K562 (cell line): ENCODE results near the gene RMND5B. TPM values are rescaled to one million over a fixed set of nuclear protein-coding genes. Genes with fewer than 3 reads are reported as not detected.
"Not testable (repeated sequence)": the region's sequence is repeated elsewhere in the genome, so short reads cannot be mapped to it uniquely, and the experiment has no call there.

ENCODE experiments used
- ATF1 ChIP-seq, 2 experiments: fragments of 450-650 bp in 1 of 2; IDR thresholded peaks; 2 replicates each; pipeline ENCODE4 v1.6.1; 2016; ENCODE audit warnings: missing compliant biosample characterization in 1 of 2, missing genetic modification characterization in 1 of 2
- ATF7 ChIP-seq: fragments of 450-650 bp; IDR thresholded peaks from 2 replicates; pipeline ENCODE4 v1.7.1; 2014; ENCODE audit warnings: mild to moderate bottlenecking, moderate library complexity
- ELF4 ChIP-seq: fragments of 450-650 bp; formaldehyde crosslinking; IDR thresholded peaks from 2 replicates; pipeline ENCODE4 v1.4.0; 2022; ENCODE audit warnings: missing genetic modification characterization
- EP400 ChIP-seq: fragments of 450-650 bp; IDR thresholded peaks from 2 replicates; pipeline ENCODE4 v1.6.1; 2017; ENCODE audit warnings: antibody characterized with exemption, mild to moderate bottlenecking, moderate library complexity
- ESRRA ChIP-seq: fragments of 450-650 bp; IDR thresholded peaks from 2 replicates; pipeline ENCODE4 v1.6.1; 2014; ENCODE audit warnings: low read depth, mild to moderate bottlenecking, moderate library complexity, borderline replicate concordance
- FOXA3 ChIP-seq, 2 experiments: fragments of 450-650 bp in 1 of 2; sonication (generic) in 1 of 2; formaldehyde crosslinking; IDR thresholded peaks in 1 of 2; conservative IDR thresholded peaks in 1 of 2; 2 replicates each; pipeline versions ENCODE4 v1.4.0 to v1.8.0; 2020 to 2022; ENCODE audit warnings: mild to moderate bottlenecking in 2 of 2, missing genetic modification reagents in 1 of 2
- GABPA ChIP-seq: fragments of 200-800 bp; sonication (Bioruptor generic); conservative IDR thresholded peaks from 2 replicates; pipeline ENCODE4 v1.6.1; 2016; ENCODE audit warnings: low read depth, missing genetic modification characterization, missing compliant biosample characterization
- GATAD2A ChIP-seq: fragments of 450-650 bp; IDR thresholded peaks from 2 replicates; pipeline ENCODE4 v1.6.1; 2017
- IRF9 ChIP-seq: fragments of 450-650 bp; IDR thresholded peaks from 2 replicates; pipeline ENCODE4 v1.6.1; 2016; ENCODE audit warnings: missing biosample characterization, missing genetic modification characterization
- KLF1 ChIP-seq: fragments of 450-650 bp; IDR thresholded peaks from 2 replicates; pipeline ENCODE4 v1.6.1; 2016; ENCODE audit warnings: missing genetic modification characterization, missing compliant biosample characterization
- MBD2 ChIP-seq: sonication (generic); IDR thresholded peaks from 2 replicates; pipeline ENCODE4 v1.6.1; 2016; ENCODE audit warnings: low read depth, borderline replicate concordance
- MEIS2 ChIP-seq: fragments of 450-650 bp; IDR thresholded peaks from 2 replicates; pipeline ENCODE4 v1.6.1; 2014; ENCODE audit warnings: mild to moderate bottlenecking; ENCODE audit not compliant: partially characterized antibody
- MTA2 ChIP-seq: fragments of 450-650 bp; IDR thresholded peaks from 2 replicates; pipeline ENCODE4 v1.6.1; 2016; ENCODE audit warnings: low read depth
- NBN ChIP-seq: fragments of 450-650 bp; IDR thresholded peaks from 2 replicates; pipeline ENCODE4 v1.6.1; 2016; ENCODE audit warnings: low read depth, mild to moderate bottlenecking
- NCOR1 ChIP-seq: fragments of 450-650 bp; IDR thresholded peaks from 2 replicates; pipeline ENCODE4 v1.6.1; 2016; ENCODE audit warnings: mild to moderate bottlenecking, moderate library complexity
- NFIC ChIP-seq: fragments of 450-650 bp; IDR thresholded peaks from 2 replicates; pipeline ENCODE4 v1.6.1; 2017; ENCODE audit warnings: mild to moderate bottlenecking, inconsistent platforms
- PHB ChIP-seq: fragments of 250-450 bp; sonication (Bioruptor Pico); IDR thresholded peaks from 2 replicates; pipeline ENCODE4 v1.5.0; 2021
- RAD21 ChIP-seq, 2 experiments: fragments of 250-450 bp in 1 of 2; fragments of 450-650 bp in 1 of 2; sonication (Bioruptor Pico) in 1 of 2; formaldehyde crosslinking in 1 of 2; IDR thresholded peaks in 1 of 2; conservative IDR thresholded peaks in 1 of 2; 2 replicates each; pipeline versions ENCODE4 v1.4.0 to v1.8.0; 2020 to 2022; ENCODE audit warnings: mild to moderate bottlenecking in 2 of 2, moderate library complexity in 1 of 2
- RBFOX2 ChIP-seq: fragments of 200-400 bp; formaldehyde crosslinking; IDR thresholded peaks from 2 replicates; pipeline ENCODE4 v1.6.1; 2017; ENCODE audit warnings: low read depth, mild to moderate bottlenecking, low read length, moderate library complexity
- RCOR1 ChIP-seq, 2 experiments: IDR thresholded peaks; 2 replicates each; pipeline ENCODE4 v1.6.1; 2012; ENCODE audit warnings: low read depth in 2 of 2, low read length in 2 of 2, borderline replicate concordance in 1 of 2, improper control_type of control experiment in 1 of 2
- RNF2 ChIP-seq: sonication (generic); IDR thresholded peaks from 2 replicates; pipeline ENCODE4 v1.6.1; 2016
- SMAD4 ChIP-seq: fragments of 250-450 bp; sonication (Bioruptor Pico); conservative IDR thresholded peaks from 2 replicates; pipeline ENCODE4 v1.8.0; 2021; ENCODE audit warnings: inconsistent platforms, mild to moderate bottlenecking, moderate library complexity
- SMARCA4 ChIP-seq: fragments of 450-650 bp; IDR thresholded peaks from 2 replicates; pipeline ENCODE4 v1.6.1; 2016
- SMARCA5 ChIP-seq: fragments of 450-650 bp; IDR thresholded peaks from 2 replicates; pipeline ENCODE4 v1.6.1; 2016
- SPI1 ChIP-seq: IDR thresholded peaks from 2 replicates; pipeline ENCODE4 v1.6.1; 2011; ENCODE audit warnings: low read depth, low read length, control low read depth, borderline replicate concordance
- TRIM24 ChIP-seq, 2 experiments: fragments of 450-650 bp; IDR thresholded peaks; 2 replicates each; pipeline ENCODE4 v1.6.1; 2016
- UBTF ChIP-seq, 2 experiments: IDR thresholded peaks; 2 replicates each; pipeline ENCODE4 v1.6.1; 2012; ENCODE audit warnings: improper control_type of control experiment in 2 of 2, low read depth in 2 of 2, low read length in 2 of 2, borderline replicate concordance in 1 of 2
- ZC3H8 ChIP-seq: fragments of 450-650 bp; IDR thresholded peaks from 2 replicates; pipeline ENCODE4 v1.6.1; 2017
- polyA plus RNA-seq, 8 experiments: library from polyadenylated mRNA; depleted of rRNA in 4 of 8; stranded (reverse) in 5 of 8; unstranded in 3 of 8; fragments of >200 nt; fragmentation: Nextera tagmentation in 2 of 8; fragmentation: Illumina TruSeq in 1 of 8; extraction: Ambion mirVana in 2 of 8; extraction: Trizol in 1 of 8; gene quantifications; 2 replicates each; pipeline versions ENCODE4 v1.2.1 to v1.2.3, GENCODE V29; 2011 to 2014; ENCODE audit warnings: inconsistent platforms in 1 of 8, missing spikeins in 1 of 8
- total RNA-seq, 7 experiments: library from RNA; depleted of rRNA in 6 of 7; stranded (reverse); fragments of >200 nt in 6 of 7; fragmentation: Illumina TruSeq in 2 of 7; extraction: Trizol in 2 of 7; gene quantifications; 2 replicates each; pipeline versions ENCODE4 v1.2.1 to v1.2.3, GENCODE V29; 2011 to 2021; ENCODE audit warnings: low replicate concordance in 1 of 7

The RMND5B gene
- total and polyA plus RNA-seq, 9 of the 15 experiments (the other 6 are each of a cell fraction or from before 2014, with no cell fraction given) = 2.6 to 57.0 (median 28.3) TPM

DNA sequence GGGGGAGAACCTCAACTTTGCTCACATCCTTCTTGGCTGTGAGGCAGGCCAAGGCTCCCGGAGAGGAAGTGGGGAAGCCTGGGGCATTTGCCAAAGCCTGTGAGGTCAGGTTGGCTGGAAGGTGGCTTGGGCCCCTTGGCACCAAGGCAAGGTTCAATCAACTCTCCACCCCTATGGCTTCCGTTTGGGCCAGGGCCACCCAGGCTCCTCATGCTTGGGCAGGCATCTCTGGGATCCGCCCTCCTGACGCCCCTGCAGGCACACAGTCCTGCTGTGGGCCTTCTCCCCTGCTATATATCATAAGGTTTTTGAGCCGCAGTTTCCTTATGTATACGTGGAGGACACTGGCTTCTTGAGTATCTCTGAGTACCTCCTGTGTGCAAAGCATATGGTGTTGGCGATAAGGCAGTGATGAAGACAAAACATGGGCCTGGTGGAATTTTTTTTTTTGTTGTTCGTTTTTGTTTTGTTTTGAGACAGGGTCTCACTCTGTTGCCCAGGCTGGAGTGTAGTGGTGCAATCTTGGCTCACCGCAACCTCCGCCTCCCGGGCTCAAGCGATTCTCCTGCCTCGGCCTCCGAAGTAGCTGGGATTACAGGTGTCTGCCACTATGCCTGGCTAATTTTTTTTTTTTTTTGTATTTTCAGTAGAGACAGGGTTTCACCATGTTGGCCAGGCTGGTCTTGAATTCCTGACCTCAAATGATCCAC lies 3.4 kb upstream of the RMND5B start (continued):
- TF ChIP-seq RCOR1 (IDR thresholded peaks at IDR 0.05; ENCODE audit: borderline replicate concordance in 1 of 2, low read depth in 2 of 2, low read length in 2 of 2) (peak in 1 of 2 experiments; percentile 84; a peak in 2 of 4 replicates), RAD21 (CRISPR knock-in tag; conservative IDR thresholded peaks at IDR 0.05 in 1 of 2, IDR thresholded peaks at IDR 0.05 in 1 of 2) (0 out of 4 replicates have a peak, but pooled peaks of 1 of the 2 experiments have one; percentile 4), RBFOX2 (peak; percentile 65), GABPA (tag) (0 out of 2 replicates have a peak, but pooled peaks have one; percentile 12), NCOR1 (peak; percentile 97), SMARCA5 (peak; percentile 98), KLF1 (tag) (peak; percentile 60; the same call in 1 of the 2 replicates), GATAD2A (peak; percentile 58; the same call in 1 of the 2 replicates), NFIC (peak; percentile 83), ATF7 (peak; percentile 61), ESRRA (peak; percentile 37; the same call in 1 of the 2 replicates), PHB (0 out of 2 replicates have a peak, but pooled peaks have one; percentile 63), SPI1 (peak; percentile 89), EP400 (peak; percentile 80), ATF1 (tag; IDR thresholded peaks at IDR 0.05) (peak; percentile 70), ELF4 (peak; percentile 79), TRIM24 (IDR thresholded peaks at IDR 0.05) (peak; percentile 84 to 90), ZC3H8 (0 out of 2 replicates have a peak, but pooled peaks have one; percentile 57), IRF9 (peak; percentile 22; the same call in 1 of the 2 replicates), NBN (peak; percentile 97), MTA2 (peak; percentile 98), MBD2 (peak; percentile 42; the same call in 1 of the 2 replicates), MEIS2 (peak; percentile 96), RNF2 (peak; percentile 74; the same call in 1 of the 2 replicates), SMAD4 (peak; percentile 94), SMARCA4 (peak; percentile 98), UBTF (IDR thresholded peaks at IDR 0.05; ENCODE audit: borderline replicate concordance in 1 of 2, low read depth in 2 of 2, low read length in 2 of 2) (peak in 1 of 2 experiments; percentile 93; a peak in 2 of 4 replicates), FOXA3 (CRISPR knock-in tag; conservative IDR thresholded peaks at IDR 0.05 in 1 of 2, IDR thresholded peaks at IDR 0.05 in 1 of 2) (peak in 1 of 2 experiments; percentile 67; a peak in 1 of 4 replicates)
- TF ChIP-seq ATF1 (CRISPR knock-in tag; IDR thresholded peaks at IDR 0.05) = not testable (repeated sequence)
